ENCODE results near the gene DUOXA1.

Gene DUOXA1

DNA sequence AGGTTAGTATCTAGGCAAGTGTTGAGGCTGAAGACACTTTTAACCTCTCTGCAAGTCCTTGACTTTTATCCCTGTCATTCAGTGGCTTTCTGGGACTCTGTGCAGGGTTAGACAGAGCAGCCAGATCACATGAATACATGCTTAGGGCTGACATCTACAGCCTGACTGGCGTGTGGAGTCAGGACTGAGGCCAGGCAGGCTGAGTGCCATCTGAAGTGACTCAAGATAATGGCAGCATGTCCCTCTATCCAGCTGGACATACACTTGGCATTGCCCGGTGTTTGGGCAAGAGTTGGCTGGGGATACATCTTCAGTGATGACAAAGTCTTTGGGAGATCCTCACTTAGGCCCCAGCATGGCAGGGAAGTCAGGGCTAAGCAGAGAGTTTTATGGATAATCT is 38.1 kb downstream of the DUOXA1 start:
- TF ChIP-seq SIN3A (IDR thresholded peaks at IDR 0.05; ENCODE audit: borderline replicate concordance, insufficient read depth, low read length), result no peak
- no peak for TF ChIP-seq POLR2AphosphoS5 (IDR thresholded peaks at IDR 0.05; ENCODE audit: low read depth, low read length)
- TF ChIP-seq REST (IDR thresholded peaks at IDR 0.05; ENCODE audit: insufficient read depth in 1 of 2, low read depth in 2 of 2, low read length in 2 of 2), result no peak
- no peak for TF ChIP-seq FOXP2 (optimal IDR thresholded peaks at IDR 0.05; ENCODE audit: borderline replicate concordance, extremely low read depth, extremely low read length, insufficient read depth)
- no peak for TF ChIP-seq TAF1 (IDR thresholded peaks at IDR 0.05; ENCODE audit: borderline replicate concordance, insufficient read depth, low read length)

- no peak for TF ChIP-seq REST (IDR thresholded peaks at IDR 0.05; ENCODE audit: insufficient read depth in 1 of 2, low read depth in 2 of 2, low read length in 2 of 2)
- no peak for TF ChIP-seq POLR2AphosphoS5 (IDR thresholded peaks at IDR 0.05; ENCODE audit: low read depth, low read length)
- no peak for TF ChIP-seq SIN3A (IDR thresholded peaks at IDR 0.05; ENCODE audit: borderline replicate concordance, insufficient read depth, low read length)
- TF ChIP-seq FOXP2 (optimal IDR thresholded peaks at IDR 0.05; ENCODE audit: borderline replicate concordance, extremely low read depth, extremely low read length, insufficient read depth), result no peak
- no peak for TF ChIP-seq TAF1 (IDR thresholded peaks at IDR 0.05; ENCODE audit: borderline replicate concordance, insufficient read depth, low read length)
Observed at GRCh38 chr15:45091161-45091560, 38.5 kb downstream of the DUOXA1 start.

DNA sequence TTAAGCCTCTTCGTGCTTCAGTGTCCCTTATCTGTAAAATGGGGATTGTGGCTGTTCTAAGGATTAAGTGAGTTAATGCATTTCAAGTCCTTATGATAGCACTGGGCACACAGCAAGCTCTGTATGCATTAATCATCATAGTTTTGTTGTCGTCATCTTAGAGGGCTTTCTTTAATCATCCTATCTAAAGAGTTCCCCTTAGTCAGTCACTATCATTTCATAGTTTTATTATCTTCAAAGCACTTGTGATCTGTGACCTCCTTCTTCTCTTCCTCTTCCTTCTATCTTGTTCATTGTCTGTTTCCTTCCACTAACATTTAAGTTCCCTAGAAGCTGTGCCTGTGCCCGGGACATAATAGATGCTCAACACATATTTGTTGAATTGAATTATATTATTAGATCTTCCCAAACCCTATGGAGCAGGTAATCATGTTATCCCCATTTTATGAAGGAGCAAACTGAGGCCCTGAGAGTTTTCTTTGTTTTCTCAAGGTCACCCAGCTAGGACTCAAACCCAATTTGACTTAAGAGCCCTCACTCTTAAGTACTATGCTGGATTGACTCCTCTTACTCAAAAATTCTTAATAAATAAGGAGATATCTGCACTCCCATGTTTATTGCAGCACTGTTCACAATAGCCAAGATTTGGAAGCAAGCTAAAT is 39.8 kb downstream of the DUOXA1 start:
- TF ChIP-seq SIN3A (IDR thresholded peaks at IDR 0.05; ENCODE audit: borderline replicate concordance, insufficient read depth, low read length) (no peak), FOXP2 (optimal IDR thresholded peaks at IDR 0.05; ENCODE audit: borderline replicate concordance, extremely low read depth, extremely low read length, insufficient read depth) (no peak), TAF1 (IDR thresholded peaks at IDR 0.05; ENCODE audit: borderline replicate concordance, insufficient read depth, low read length) (no peak), REST (IDR thresholded peaks at IDR 0.05; ENCODE audit: insufficient read depth in 1 of 2, low read depth in 2 of 2, low read length in 2 of 2) (no peak), POLR2AphosphoS5 (IDR thresholded peaks at IDR 0.05; ENCODE audit: low read depth, low read length) (no peak)

DNA sequence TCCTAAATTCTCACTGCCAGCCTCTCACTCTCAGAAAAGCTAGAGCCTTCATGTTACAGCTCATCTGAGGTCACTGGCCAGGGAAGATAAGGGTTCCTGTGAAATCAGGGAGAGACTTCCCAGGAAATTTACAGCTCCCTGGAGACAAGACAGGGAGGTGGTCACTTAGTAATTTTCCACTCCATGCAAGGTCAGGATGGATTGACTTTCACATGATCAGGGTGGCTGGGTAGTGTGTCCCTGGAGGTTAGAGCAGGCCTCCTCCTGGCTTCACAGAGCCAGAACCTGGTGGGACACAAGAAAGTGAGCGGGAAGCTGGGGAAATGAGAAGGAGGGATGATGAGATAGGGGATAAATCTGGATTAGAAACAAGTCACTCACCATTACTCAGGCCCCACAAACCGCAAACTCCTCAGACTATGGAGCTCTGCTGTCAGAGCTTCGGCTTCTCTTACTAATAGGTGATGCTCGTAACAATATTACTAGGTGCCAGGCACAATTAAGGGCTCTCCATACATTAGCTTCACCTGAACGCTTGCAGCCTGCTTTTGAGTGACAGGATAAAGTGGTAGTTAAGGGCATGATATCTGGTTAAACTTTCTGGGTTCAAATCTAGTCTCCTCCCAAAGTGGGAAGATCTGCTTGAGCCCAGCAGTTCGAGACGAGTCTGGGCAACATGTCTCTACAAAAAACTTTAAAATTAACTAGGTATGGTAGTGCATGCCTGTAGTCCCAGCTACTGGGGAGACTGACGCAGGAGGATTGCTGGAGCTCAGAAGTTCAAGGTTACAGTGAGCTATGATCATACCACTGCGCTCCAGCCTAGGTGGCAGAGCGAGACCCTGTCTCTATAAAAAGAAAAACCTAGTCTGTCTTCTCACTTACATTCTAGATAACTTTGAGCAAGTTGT is 40.6 kb downstream of the DUOXA1 start:
- no peak for TF ChIP-seq FOXP2 (optimal IDR thresholded peaks at IDR 0.05; ENCODE audit: borderline replicate concordance, extremely low read depth, extremely low read length, insufficient read depth)
- no peak for TF ChIP-seq POLR2AphosphoS5 (IDR thresholded peaks at IDR 0.05; ENCODE audit: low read depth, low read length)
- TF ChIP-seq REST (IDR thresholded peaks at IDR 0.05; ENCODE audit: insufficient read depth in 1 of 2, low read depth in 2 of 2, low read length in 2 of 2), result no peak
- TF ChIP-seq SIN3A (IDR thresholded peaks at IDR 0.05; ENCODE audit: borderline replicate concordance, insufficient read depth, low read length), result no peak
- TF ChIP-seq TAF1 (IDR thresholded peaks at IDR 0.05; ENCODE audit: borderline replicate concordance, insufficient read depth, low read length), result no peak
